Memory B cell (primary cell): ENCODE measurements around the gene PTDSS2.

ENCODE experiments used
- ATAC-seq: fragments of 150-1000 bp; cut with Tn5 transposase; 2 replicates; pipeline ENCODE4 v1.10.0; 2021; ENCODE audit warnings: low read depth, mild to moderate bottlenecking, moderate library complexity
- DNase-seq, 2 donors: peaks; one replicate each; pipeline ENCODE4 v3.0.0; 2022; ENCODE audit warnings: low spot score in 2 of 2
- H3K27ac Mint-ChIP-seq: one replicate; pipeline ENCODE4 v1.8.0; 2022; ENCODE audit warnings: mild to moderate bottlenecking, moderate library complexity, mixed read lengths
- H3K27me3 Mint-ChIP-seq: one replicate; pipeline ENCODE4 v1.8.0; 2022; ENCODE audit warnings: mixed read lengths
- H3K36me3 Mint-ChIP-seq: one replicate; pipeline ENCODE4 v1.8.0; 2022; ENCODE audit warnings: mild to moderate bottlenecking, mixed read lengths
- H3K4me1 Mint-ChIP-seq: one replicate; pipeline ENCODE4 v1.8.0; 2022; ENCODE audit warnings: mixed read lengths
- H3K4me3 Mint-ChIP-seq: one replicate; pipeline ENCODE4 v1.8.0; 2022; ENCODE audit warnings: mild to moderate bottlenecking, moderate library complexity, mixed read lengths
- H3K9me3 Mint-ChIP-seq: one replicate; pipeline ENCODE4 v1.8.0; 2022; ENCODE audit warnings: mixed read lengths

The PTDSS2 gene

GRCh38 chr11:538431-539051 lies 88.5 kb downstream of the PTDSS2 start:
- Mint-ChIP-seq H3K27me3 (no peaks in the 10 kb centered on the region), H3K9me3 (no peaks in the 10 kb centered on the region), H3K4me1 (peaks cover 22% of the 10 kb centered on the region), H3K36me3 (peaks cover 5% of the 10 kb centered on the region), H3K4me3 (peak overlapping the region; percentile 27), H3K27ac (peak overlapping the region; percentile 17)
- no peak for ATAC-seq
- DNase-seq = peak in 1 of 2 donors; percentile 14

GRCh38 chr11:539971-540481 lies 89.9 kb downstream of the PTDSS2 start:
- Mint-ChIP-seq H3K27me3 (no peaks in the 10 kb centered on the region), H3K4me1 (peaks cover 18% of the 10 kb centered on the region)
- peak in 1 of 2 donors; percentile 13 for DNase-seq

More at GRCh38 chr11:539971-540481, 89.9 kb downstream of the PTDSS2 start:
- no peak overlapping the region for H3K4me3 Mint-ChIP-seq
- H3K9me3 Mint-ChIP-seq = no peaks in the 10 kb centered on the region
- H3K36me3 Mint-ChIP-seq = peaks cover 5% of the 10 kb centered on the region
- ATAC-seq = no peak
- H3K27ac Mint-ChIP-seq = no peak overlapping the region
